RKO (cell line): Measurements from ENCODE around the gene EWSR1.
"Not testable (repeated sequence)": the region's sequence is repeated elsewhere in the genome, so short reads cannot be mapped to it uniquely, and the experiment has no call there.

Experiments used
- DNase-seq: peaks from one replicate; pipeline ENCODE4 v3.0.0-alpha.2; 2016; ENCODE audit warnings: low spot score

Gene EWSR1

GRCh38 chr22:29247891-29248290, 20.2 kb upstream of the EWSR1 start:
- not testable (repeated sequence) for DNase-seq

DNA sequence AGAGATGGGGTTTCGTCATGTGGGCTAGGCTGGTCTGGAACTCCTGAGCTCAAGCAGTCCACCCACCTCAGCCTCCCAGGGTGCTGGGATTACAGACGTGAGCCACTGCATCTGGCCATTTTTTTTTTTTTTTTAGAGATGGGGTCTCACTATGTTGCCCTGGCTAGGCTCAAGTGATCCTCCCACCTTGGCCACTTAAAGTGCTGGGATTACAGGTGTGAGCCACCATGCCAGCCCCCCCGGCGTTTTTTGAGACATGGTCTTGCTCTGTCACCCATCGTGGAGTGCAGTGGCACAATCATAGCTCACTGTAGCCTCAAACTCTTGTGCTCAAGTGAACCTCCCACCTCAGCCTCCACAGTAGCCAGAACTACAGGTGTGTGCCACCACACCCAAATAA, 16.8 kb upstream of the EWSR1 start:
- DNase-seq, result no peak

DNA sequence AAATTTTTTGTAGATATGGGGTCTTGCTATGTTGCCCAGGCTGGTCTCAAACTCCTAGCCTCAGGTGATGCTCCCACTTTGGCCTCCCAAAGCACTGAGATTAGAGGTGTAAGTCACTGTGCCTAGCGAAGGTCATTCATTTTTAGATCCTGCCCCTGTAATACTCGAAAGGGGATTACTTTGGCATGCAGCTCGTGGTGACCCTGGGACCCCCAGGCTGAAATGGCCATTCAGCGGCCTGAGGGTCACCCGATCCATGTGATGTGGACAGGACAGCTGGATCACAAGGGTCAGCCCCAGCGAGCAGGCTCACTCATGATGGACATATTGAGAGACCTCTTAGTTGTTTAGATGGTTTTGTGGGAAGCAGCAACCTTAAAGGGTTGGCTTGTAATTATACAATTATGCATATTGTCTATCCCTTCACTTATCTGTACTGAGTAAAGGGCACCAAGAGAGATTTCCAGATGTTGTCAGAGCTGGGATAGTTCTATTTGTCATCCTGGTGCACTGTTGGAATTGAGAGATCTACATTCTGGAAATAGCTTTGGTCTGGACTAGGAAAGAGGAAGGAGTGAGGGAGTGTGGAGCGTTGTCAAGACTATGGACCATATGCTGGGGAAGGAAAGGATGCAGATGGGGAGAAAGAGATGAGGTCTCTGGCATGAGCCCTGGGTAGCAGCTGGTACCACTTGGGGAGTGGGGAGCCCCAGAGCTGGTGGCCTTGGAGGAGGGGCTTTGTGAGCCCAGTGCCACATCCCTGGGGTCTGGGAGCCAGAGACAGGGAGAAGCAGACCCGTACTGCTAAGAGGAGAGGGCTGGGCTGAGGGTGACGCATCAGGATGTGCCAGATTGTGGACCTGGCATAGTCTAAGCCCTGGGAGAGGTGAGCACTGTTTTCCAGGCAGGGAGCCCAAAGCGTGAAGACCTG, 15.8 kb upstream of the EWSR1 start:
- no peak for DNase-seq

DNA sequence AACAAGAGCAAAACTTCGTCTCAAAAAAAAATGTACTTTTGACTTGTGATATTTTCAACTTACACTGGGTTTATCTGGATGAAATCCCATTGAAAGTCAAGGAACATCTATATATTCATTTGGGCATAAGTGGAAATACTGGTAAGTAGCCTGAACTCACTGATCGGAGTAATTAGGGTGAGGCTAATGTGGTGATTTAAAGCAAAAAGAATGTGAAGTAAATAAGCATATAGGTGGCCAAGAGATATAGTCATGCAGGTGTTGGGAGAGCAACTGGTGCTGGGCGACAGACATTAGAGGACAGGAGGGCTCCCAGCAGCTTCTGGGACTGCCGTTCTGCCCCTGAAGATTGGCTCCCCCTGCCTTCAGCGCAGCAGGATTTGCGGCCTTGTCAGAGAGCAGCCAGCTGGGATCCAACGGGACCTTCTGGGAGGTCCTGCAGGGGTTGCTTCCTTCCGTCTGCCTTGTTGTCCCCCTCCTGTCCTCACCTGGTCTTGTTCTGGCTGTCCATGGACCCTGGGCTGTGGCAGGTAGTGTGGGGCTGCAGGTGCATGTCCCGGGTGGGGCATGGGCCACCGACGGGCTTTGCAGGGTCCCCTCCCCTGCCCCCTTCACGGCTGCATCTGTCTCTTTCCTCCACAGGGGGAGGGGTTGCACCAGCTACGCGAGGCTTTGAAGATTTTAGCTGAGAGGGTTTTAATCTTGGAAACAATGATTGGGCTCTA, 14.3 kb upstream of the EWSR1 start:
- no peak for DNase-seq

DNA sequence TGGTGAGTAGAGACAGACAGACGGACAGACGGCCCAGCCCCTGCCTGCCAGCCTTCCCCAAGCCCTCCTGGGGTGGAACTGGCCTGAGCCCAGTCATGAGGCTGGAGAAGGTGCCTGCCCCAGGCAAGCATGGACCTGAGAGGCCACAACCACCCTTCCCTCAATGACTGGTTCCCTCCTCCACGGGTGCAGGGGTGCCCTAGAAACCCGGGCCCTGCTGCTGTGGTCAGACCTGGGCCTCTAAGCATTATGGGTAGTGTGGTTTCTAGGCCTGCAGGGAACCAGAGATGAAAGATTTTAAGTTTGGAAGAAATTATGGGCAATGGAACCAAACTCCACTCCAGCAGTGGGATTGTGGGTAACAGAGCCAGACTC, 13.8 kb upstream of the EWSR1 start:
- DNase-seq, result no peak

- DNase-seq, result no peak
Observed at GRCh38 chr22:29255064-29255621, 12.9 kb upstream of the EWSR1 start.

GRCh38 chr22:29256606-29257325, 11.3 kb upstream of the EWSR1 start:
- DNase-seq, result no peak

DNA sequence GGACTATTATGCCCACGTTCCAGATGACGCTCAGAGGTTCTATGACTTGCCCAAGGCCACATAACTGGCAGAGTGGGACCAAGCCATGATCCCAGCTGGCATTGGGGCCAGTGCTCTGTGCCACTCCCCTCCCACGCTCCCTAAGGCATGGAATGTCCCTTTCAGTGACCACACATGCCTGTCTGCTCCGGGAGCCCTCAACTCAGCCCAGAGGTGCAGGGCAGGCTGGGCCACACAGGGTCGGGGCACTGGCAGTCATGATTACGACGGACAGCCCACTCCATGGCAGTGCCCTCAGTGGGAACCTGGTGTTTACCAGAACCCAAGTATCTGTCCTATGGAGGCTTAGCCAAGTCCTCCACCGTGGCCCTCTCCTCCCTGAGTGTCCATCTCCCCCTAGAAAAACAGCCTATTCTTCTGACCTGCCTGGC, 10.3 kb upstream of the EWSR1 start:
- no peak for DNase-seq

DNA sequence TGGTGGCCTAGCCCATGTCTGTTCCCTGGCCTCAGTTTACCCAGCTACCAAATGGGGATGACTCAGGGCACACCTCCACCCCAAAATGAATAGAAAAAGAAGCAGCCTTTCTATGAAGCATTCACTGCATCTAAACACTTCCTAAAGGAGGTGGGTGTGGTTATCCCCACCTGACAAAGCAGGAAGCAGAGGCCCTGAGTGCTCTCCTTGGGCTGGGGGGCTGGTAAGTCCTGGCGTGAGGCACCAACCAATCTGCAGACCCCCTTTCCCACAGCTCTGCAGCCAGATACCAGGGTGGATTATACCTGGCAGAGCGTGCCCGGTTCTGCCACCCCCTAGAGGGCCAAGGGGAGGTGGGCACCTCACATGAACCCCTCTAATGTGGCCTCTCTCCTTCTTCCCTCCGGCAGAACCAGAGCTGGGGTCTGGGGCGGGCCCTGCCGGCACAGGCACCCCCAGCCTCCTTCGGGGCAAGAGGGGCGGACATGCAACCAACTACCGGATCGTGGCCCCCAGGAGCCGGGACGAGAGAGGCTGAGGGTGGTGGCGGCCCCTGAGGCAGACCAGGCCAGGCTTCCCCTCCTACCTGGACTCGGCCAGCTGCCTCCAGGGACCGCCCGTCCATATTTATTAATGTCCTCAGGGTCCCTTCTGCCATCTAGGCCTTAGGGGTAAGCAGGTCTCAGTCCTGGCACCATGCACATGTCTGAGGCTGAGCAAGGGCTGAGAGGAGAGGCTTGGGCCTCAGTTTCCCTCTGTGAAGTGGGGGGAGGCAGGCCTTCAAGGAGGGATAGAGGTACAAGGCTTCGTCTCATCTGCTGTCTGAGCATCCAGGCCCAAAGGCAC, 9.4 kb upstream of the EWSR1 start:
- no peak for DNase-seq

- DNase-seq, result peak; percentile 37
Observed at GRCh38 chr22:29259253-29259899, 8.7 kb upstream of the EWSR1 start.

GRCh38 chr22:29260031-29260560, 8.0 kb upstream of the EWSR1 start:
- no peak for DNase-seq

DNA sequence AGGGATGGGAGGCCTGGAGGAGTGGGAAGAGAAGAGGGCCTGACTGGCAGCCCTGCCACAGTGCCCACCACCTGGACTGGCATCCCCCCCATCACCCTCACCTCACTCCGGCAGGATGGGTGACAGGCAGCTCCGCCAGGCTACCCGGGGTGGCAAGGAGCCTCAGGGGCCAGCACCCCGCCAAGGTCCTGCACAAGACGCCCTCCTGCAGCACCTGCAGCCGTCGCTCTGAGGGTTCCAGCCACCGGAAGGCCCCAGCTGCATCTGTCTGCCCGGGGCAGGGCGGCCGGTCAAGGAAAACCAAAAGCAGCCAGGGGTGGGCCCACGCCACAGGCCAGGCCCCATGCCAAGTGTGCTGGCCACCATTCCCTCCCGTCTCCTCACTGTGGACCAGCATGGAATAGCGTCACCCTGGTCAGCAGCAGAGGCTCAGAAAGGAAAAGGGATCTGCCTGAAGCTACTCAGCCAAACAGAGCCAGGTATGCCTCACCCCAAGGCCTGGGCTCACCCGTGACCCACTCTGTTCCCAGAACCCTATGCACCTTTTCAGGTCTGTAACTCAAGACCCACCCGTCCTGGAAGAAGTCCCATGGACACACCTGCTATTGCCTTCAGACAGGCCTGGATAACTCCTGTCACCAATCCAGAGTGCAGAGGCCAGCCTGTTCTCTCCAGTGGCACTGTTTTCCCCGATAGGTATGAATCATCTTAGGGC, 7.3 kb upstream of the EWSR1 start:
- no peak for DNase-seq

GRCh38 chr22:29263791-29264276, 4.2 kb upstream of the EWSR1 start:
- no peak for DNase-seq

- no peak for DNase-seq
Observed at GRCh38 chr22:29265305-29265704, 2.8 kb upstream of the EWSR1 start.

GRCh38 chr22:29265929-29266328, 2.1 kb upstream of the EWSR1 start:
- no peak for DNase-seq

GRCh38 chr22:29266564-29267461, 1.3 kb upstream of the EWSR1 start:
- peak; percentile 48 for DNase-seq

DNA sequence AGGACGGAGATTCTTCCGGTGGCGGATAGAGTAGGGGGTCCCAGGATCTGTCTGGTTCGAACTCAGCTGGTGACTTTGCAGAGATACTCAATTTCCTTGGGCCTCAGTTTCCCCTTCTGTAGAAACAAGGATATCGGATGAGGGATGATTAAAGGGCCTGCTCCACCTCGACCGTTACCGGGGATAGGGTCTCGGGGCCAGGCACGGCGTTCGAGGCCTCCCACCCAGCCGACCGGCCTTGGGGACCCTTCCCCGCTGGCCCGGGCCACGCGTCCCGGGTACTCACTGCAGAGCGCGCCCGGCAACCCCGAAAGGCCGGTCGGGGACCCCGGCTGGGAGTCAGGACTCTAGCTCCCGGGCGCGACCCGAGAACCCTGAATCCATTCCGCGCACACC, 608 bp upstream of the EWSR1 start:
- DNase-seq, result no peak

GRCh38 chr22:29268511-29269229, 602 bp downstream of the EWSR1 start:
- DNase-seq, result peak; percentile 64
